ENCODE results near the gene ADAP1.
"Not testable (repeated sequence)": the region's sequence is repeated elsewhere in the genome, so short reads cannot be mapped to it uniquely, and the experiment has no call there.

The ADAP1 gene, protein sequence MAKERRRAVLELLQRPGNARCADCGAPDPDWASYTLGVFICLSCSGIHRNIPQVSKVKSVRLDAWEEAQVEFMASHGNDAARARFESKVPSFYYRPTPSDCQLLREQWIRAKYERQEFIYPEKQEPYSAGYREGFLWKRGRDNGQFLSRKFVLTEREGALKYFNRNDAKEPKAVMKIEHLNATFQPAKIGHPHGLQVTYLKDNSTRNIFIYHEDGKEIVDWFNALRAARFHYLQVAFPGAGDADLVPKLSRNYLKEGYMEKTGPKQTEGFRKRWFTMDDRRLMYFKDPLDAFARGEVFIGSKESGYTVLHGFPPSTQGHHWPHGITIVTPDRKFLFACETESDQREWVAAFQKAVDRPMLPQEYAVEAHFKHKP

DNA sequence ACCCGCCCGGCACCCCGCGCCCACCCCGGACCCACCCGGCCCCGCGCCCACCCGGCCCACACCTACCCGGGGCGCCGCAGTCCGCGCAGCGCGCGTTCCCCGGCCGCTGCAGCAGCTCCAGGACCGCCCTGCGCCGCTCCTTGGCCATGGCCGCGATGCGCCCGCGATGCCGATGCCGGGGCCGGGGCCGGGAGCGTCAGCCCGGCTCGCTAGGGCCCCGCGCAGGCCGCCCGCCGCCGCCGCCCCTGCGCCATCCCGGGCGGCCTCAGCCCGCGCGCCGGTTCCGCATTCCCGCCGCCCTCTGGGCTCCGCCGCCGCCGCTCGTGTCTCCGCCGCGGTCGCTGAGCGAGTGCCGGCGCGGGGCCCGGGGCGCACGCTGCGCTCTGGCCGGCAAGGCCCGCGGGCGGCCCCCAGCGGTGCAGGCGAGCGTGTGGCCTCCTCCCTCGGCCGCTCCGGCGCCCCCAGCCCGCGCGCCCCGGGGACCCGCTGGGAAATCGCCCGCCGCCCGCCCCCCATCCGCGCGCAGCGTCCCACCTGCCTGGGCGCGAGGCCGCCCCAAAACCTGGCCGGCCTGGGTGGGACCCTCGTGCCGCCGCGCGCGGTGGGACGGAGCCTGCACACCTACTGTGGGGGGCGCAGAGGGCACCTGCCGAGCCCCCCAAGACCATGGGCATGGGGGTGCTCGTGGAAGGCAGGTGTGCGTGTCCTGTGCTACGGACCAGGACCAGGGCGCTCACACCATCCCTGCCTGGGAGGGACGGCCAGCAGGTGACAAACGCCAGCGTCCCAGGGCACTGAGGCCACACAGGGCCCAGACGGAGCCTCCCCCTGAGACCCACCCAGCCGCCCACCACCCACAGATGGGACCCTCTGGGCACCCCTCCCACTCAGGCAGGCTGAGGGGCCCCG is at the start of gene ADAP1:
Gene ADAP1, minus strand, starts transcription at position 351 of the 909 bp plus-strand sequence. Its CDS starts 203 bp downstream, at position 148.
- DNase-seq (ENCODE audit: low spot score) = peak; percentile 73

DNA sequence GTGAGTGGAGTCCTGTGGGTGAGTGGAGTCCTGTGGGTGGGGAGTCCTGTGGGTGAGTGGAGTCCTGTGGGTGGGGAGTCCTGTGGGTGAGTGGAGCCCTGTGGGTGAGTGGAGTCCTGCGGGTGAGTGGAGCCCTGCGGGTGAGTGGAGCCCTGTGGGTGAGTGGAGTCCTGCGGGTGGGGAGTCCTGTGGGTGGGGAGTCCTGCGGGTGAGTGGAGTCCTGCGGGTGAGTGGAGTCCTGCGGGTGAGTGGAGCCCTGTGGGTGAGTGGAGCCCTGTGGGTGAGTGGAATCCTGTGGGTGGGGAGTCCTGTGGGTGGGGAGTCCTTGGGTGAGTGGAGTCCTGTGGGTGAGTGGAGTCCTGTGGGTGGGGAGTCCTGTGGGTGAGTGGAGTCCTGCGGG is 48.0 kb upstream of the ADAP1 start:
- DNase-seq (ENCODE audit: low spot score) = not testable (repeated sequence)

DNA sequence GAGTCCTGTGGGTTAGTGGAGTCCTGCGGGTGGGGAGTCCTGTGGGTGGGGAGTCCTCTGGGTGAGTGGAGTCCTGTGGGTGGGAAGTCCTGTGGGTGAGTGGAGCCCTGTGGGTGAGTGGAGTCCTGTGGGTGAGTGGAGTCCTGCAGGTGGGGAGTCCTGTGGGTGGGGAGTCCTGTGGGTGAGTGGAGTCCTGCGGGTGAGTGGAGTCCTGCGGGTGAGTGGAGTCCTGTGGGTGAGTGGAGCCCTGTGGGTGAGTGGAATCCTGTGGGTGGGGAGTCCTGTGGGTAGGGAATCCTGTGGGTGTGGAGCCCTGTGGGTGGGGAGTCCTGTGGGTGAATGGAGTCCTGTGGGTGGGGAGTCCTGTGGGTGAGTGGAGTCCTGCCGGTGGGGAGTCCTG is 47.5 kb upstream of the ADAP1 start:
- not testable (repeated sequence) for DNase-seq (ENCODE audit: low spot score)

DNA sequence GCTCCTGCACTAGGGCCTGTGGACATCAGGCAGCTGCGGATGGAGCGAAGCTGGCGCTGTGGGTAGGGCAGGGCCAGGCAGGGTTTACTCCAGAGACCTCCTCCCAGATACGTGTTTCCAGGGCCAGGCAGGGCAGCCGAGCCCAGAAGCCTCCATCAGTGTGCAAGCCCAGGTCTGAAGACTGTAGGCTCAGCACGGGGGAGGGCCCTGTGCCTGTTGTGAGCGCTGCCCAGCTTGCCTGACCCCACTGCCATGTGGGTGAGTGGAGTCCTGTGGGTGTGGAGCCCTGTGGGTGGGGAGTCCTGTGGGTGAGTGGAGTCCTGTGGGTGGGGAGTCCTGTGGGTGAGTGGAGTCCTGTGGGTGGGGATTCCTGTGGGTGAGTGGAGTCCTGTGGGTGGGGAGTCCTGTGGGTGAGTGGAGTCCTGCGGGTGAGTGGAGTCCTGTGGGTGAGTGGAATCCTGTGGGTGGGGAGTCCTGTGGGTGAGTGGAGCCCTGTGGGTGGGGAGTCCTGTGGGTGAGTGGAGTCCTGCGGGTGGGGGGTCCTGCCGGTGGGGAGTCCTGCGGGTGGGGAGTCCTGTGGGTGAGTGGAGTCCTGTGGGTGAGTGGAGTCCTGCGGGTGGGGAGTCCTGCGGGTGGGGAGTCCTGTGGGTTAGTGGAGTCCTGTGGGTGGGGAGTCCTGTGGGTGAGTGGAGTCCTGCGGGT is 46.7 kb upstream of the ADAP1 start:
- DNase-seq (ENCODE audit: low spot score) = not testable (repeated sequence)

DNA sequence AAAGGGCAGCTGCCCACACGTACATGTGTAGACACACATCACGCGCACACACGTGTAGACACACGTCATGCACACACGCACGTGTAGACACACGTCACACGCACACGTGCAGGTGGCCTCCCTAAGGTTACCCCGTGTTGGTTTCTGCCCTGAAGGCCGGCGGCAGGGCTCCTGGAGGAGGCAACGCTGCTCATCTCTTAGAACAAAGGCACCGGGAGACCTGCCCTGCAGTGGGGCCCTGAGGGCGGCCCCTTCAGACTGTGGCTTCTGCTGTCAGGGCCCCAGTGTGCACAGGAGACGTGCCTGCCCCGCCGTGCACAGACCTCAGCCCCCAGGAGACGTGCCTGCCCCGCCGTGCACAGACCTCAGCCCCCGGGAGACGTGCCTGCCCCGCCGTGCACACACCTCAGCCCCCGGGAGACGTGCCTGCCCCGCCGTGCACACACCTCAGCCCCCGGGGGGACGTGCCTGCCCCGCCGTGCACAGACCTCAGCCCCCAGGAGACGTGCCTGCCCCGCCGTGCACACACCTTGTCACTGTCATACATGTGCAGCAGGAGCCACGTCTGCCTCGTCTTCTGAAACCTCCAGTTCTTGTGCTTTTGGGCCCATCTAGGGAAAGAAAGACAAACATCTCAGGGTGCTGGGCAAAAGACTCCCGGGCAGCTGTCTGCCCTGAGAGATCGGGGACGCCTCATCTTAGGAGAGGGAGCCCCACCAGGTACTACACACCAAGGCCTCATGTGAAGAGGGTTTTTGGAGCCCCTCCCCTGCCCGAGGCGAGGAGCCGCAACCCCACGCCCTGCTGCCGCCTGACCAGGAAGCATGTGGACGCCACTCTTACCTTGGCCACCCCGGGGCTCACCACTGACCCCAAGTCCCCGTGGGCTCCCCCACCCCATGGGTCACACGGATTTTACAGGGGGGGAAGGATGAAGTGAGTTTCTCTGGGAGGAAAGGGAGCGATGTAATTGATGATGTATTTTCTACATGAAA is 45.8 kb upstream of the ADAP1 start:
- DNase-seq (ENCODE audit: low spot score) = no peak

DNA sequence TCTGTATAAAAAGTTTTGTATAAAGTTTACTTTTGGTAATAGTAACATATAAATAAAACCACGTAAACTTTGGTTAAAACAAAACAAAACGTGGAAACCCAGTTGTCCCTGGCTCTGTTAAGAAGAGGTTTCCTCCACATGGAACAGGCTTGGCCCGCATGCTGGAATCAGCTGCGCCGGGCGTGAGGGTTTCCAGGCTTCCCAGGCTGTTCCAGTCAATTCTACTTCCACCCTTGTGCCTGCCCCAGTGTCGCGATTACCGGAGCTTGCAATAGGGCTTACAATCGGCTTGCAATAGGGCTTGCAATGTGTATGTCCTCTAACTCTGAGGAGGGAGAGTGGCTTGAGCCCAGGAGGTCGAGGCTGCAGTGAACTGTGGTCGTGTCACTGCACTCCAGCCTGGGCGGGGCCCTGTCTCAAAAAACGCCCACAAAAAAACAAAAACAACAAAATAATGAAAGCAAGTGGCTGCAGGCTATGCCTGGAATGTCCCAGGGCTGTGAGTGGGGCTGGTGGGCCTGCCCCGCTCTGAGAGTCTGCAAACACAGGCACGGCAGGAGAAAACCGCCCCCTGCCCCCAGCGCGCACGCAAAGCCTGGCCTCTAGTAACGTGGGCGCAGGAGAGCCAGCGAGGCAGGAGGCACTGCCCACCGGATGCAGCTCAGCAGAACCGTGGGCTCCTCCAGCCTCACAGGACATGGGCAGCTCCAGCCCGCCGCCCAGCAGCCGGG is 44.8 kb upstream of the ADAP1 start:
- DNase-seq (ENCODE audit: low spot score) = no peak

DNA sequence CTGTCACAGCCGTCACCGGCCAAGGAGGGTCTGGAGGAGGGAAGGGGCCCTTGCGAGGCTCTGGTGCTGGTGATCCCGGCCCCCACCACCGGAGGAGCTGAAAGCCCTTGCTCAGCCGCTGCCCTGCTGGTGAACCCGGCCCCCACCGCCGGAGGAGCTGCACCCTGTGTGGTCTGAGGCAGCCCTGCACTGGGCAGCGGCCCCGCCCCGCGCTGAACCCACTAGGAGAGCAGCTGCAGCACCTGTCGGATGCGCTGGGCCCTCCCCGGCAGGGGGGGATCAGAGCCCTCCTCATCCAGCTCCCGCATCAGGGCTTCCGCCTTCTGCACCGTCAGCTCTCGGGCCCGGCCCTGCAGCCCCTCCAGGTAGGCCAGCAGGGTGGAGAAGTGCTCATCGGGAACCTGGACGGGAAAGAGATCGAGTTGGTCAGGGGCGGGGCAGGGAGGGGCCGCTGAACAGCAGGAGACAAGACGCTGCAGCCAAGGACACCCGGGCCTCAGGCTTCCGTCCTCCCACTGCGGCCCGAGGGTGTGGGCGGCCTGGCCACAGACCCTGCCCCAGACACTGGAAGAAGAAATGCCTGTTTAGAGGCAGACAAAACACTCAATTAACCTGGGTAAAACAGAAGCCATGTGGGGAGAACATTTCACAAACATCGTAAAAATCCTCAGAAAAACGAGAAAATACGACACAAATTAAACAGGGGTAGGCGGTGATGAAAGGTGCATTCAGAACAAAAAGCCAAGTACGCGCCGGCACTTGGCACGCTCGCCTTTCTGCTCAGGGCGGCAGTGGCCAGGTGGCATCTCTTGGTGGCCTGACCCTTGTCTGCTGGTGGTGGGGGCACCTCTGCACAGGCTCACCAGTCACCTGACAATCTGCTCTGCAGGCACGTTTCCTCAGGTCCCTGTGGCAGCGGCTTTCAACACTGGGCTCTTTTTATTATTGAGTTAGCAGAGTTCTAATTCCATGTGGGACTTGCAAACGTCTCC is 43.2 kb upstream of the ADAP1 start:
- DNase-seq (ENCODE audit: low spot score) = no peak

DNA sequence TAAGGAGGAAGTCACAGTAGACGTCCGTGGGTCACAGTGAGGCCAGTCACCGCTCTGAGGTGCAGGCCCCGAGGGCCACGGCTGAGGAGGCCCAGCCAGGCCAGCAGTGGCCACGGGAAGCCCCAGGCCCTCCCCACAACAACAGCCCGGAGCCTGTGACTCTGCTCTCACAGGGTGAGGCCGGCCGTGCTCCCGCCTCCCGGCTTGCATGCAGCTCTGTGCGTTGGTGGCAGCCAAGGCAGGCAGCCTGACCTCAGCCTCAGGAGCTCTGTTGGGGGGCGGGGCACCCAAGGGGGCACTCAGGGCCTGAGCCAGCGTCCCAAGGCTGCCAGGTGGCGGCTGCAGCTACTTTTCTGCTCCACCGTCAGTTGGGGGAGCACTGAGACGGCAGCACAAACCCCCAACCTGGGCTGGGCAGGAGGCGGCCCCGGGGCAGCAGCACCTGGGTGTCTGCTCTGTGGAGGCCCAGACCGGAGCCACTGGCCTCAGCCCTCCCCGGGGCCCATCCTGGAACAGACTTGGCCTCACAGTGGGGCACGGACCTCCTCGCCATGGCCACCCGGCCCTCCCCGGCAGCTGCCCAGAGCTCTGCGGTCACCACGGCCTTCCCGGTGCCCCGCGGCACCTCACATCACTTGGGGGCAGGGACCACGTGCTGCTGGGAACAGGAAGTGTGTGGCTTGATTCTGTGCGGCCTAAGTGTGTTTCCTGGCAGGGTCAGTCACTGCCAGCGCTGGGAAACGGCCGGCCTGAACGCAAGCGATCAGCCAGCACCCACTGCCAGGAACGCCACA is 41.8 kb upstream of the ADAP1 start:
- no peak for DNase-seq (ENCODE audit: low spot score)

DNA sequence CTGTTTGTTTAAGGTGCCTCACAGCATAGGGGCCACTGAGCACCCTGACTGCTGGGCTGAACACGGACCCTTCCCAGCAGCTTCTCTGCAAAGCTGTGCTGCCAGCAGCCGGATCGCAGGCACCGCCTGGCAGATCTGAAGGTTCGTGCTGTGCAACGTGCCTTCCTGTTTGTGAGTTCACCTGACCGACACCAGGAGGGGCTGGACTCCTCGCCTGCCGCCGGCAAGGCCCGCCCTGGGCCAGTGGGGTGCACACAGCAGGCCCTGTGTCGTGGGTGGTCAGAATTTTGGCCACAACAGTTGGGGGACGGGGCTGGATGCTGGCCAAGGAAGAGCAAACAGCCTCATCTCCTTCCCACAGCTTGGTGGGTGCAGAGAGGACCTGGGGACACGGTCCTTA is 41.1 kb upstream of the ADAP1 start:
- no peak for DNase-seq (ENCODE audit: low spot score)

DNA sequence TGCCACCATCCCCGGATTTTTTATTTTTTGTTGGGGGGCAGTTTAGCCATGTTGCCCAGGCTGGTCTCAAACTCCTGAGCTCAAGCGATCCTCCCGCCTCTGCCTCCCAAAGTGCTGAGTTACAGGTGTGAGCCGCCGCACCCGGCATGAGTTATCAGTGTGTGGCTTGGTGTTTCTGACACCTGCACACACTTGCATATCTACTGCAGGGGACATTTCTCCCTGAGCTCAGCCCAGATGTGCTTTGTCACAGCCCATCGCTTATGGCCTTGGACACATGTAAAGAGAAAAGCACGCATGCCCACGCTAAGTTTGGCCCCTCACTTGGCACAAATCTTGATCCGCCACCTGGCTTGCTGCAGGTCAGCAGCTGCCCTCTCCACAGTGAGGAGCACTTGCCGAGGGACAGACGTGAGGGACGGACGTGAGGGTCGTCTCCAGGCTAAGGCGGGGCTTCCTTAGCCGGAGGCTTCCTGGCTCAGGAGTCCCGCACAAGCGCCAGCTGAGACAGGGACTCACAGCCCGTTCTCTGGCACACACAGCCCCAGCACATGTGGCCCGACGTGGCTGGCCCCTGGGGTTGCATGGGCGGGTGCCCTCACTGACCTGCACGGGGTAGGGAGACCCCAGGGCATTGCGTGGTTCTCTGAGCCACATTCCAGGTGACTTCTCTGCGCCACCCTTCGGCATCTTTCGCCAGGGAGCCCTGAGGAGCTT is 40.3 kb upstream of the ADAP1 start:
- no peak for DNase-seq (ENCODE audit: low spot score)

DNA sequence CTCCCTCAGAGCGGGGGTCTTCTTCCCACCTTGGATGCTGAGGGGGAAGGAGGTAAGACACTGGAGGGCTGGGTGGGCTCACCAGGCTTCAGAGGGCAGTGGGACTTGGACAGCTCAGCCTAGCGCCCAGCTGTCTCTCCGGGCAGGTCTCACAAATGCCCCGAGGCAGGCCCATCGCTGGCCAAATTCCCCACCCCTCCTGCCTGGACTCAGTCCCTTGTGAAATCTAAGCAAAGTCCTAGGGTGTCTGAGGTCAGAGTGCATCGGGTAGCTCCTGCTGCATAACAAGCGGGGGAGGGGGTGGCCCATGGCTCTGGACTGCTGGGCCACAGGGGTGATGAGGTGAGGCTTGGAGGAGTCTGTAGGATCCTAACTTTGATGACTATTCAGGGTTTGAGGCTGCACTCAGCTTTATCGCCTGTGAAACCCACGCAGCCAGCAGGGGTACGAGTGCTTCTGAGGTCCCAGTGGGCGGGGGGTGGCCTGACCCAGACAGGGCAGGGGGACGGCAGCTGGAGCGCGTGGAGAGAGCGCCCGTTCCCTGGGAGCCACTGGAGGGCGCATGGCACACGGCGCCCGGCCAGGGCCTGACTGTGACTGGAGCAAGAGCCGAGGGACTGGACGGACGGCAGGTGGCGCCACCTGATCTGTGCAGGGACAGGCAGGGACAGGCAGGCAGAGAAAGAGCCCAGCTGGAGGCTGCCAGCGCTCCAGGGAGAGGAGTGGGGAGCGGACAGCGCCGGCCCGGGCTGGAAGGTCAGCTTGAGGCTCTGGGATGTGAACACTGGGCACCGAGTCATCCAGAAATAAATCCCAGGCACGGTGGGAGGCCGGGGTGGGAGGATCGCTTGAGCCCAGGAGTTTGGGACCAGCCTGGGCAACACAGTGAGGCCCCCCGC is 38.5 kb upstream of the ADAP1 start:
- peak; percentile 97 for DNase-seq (ENCODE audit: low spot score)

DNA sequence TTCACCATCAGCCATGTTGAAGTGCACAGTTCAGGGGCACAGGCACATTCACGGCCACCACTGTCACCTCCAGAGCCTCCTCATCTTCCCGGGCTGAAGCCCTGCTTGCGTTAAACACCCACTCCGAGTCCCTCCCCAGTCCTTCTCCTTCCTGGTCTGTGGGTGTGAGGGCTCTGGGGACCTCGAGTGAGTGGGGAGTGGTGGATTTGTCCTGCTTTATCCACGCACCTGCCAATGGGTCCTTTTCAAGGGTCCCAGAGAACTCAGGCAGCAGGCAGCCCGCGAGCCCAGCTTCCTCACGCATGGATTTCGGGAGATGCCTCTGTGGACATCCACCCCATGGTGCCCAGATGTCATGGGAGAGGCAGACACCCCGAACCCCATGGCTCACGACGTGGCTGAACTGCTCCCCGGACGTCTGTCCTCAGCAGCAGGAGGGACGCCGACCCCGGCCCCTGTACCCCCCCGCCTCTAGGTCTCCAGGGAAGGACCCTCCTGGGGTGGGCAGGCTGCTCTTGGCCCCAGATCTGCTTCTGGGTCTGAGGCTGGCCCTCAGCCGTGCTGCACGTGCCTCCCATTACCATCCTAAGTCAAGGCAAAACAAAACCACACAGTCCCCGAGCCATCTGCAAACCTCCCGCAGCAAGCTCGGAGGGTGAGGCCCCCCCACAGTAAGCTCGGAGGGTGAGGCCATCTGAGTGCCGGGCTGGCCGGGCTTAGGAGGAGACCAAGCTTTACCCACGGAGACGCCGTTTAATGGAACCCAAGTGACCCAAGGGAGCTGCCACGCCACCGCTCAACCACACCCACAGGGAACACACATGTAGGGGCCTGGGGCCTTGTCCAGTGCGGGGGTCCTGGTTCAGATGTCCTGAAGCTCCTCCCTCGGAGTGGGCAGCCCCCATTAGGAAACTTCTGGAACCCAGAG is 37.5 kb upstream of the ADAP1 start:
- no peak for DNase-seq (ENCODE audit: low spot score)

DNA sequence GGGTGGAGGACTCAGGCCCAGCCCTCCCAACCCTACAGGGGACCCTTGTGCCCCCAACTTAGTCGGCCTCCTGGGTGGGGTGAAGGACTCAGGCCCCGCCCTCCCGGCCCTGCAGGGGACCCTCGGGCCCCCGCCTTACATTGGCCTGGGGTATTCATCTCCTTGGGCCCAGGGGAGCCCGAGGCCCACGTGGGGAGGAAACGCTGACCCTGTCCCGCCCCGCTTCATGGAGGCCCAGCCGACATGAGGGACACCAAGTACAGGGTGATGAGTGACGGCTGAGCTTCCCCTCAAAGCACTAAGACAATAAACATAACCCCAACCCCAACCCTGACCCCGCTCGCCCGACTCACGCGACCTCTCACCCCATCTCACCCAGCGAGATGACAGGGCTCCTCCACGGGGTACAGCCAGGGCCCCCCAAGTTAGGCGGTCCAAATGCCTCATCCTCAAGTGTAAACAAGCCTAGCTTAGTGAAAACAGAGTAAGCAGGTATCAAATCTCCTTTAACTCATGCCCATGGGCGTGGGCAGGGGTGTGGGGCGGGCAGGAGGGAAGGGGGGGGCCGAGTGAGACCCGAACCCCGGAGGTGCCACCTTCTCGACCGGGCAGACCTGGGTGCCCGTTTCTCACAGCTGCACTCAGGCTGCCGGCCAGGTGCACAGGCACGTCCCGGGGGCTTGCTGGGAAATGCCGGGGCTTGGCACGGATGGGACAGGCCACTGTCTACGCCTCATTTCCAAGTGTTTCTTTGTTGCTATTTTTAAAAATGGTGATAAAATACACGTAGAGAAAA is 36.7 kb upstream of the ADAP1 start:
- no peak for DNase-seq (ENCODE audit: low spot score)

DNA sequence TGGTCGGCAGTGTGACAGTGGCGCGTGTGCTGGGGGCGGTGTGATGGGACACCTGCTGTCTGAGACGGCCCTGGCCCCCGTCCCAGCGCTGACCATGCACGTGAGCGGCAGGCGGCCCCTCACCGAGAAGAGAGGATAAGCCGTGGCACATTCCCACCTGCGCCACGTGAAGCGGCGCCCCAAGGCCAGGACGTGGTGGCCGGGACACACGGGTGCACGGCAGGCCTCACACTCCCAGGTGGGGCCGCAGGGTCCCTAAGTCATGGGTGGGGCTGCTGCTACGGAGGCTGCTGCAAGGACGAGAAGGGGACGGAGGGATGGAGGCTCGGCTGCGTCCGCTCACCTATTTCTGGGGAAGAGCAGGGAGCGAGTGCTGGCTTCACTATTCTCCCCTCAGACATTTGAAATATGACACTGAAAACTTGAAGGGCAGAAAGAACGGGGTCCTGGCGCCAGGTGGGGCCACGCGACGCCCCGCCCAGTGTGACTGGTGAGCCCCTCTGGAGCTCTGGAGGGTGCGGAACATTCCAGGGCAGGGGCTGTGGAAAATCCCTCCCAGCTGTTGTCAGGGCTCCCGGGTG is 36.0 kb upstream of the ADAP1 start:
- no peak for DNase-seq (ENCODE audit: low spot score)
